Tibial artery (tissue), 4 donors: Measurements from ENCODE around the gene THAP2.

Source experiments
- DNase-seq, 2 donors: peaks; one replicate each; pipeline ENCODE4 v3.0.0-alpha.2; 2019
- H3K27ac ChIP-seq, 2 donors: fragments of 200-600 bp; sonication (generic) in 1 of 2; 1 replicate in 1 of 2; 2 replicates in 1 of 2; pipeline ENCODE4 v1.5.1; 2018 to 2019; ENCODE audit warnings: mild to moderate bottlenecking in 1 of 2
- H3K27me3 ChIP-seq, 2 donors: fragments of 200-600 bp; sonication (generic) in 1 of 2; one replicate each; pipeline versions ENCODE4 v1.5.1 to v1.6.0; 2016 to 2019
- H3K36me3 ChIP-seq, 3 donors: fragments of 200-600 bp; sonication (generic) in 2 of 3; one replicate each; pipeline ENCODE4 v1.5.1; 2016 to 2019; ENCODE audit warnings: mild to moderate bottlenecking in 2 of 3
- H3K4me1 ChIP-seq, 4 donors: fragments of 200-600 bp; sonication (generic) in 2 of 4; 1 replicate in 3 of 4; 2 replicates in 1 of 4; pipeline ENCODE4 v1.5.1; 2016 to 2019
- H3K4me3 ChIP-seq, 2 donors: fragments of 200-600 bp; sonication (generic) in 1 of 2; 1 replicate in 1 of 2; 2 replicates in 1 of 2; pipeline ENCODE4 v1.5.1; 2018 to 2019; ENCODE audit warnings: mild to moderate bottlenecking in 2 of 2
- H3K9me3 ChIP-seq, 3 donors: fragments of 200-600 bp; sonication (generic) in 1 of 3; one replicate each; pipeline ENCODE4 v1.5.1; 2016 to 2019
- CTCF ChIP-seq, 2 experiments: fragments of 200-600 bp in 1 of 2; fragments of 450-650 bp in 1 of 2; IDR thresholded peaks; one replicate each; pipeline ENCODE4 v1.5.1; 2017 to 2019; ENCODE audit warnings: antibody characterized with exemption in 2 of 2, mild to moderate bottlenecking in 1 of 2, moderate library complexity in 1 of 2
- intact Hi-C: fragments of 100-400 bp; cut with DNase I; formaldehyde crosslinking; loops from one replicate; pipeline ENCODE4 v1.15.0; 2023; ENCODE audit warnings: low total_unique reads

The THAP2 gene

GRCh38 chr12:71702590-71702989 lies 38.5 kb downstream of the THAP2 start:
- TF ChIP-seq CTCF (IDR thresholded peaks at IDR 0.05) = no peak

GRCh38 chr12:71703206-71703605 lies 39.1 kb downstream of the THAP2 start:
- Histone ChIP-seq H3K4me3 (no peak overlapping the region), H3K27me3 (no peaks in the 10 kb centered on the region), H3K27ac (no peak overlapping the region), H3K9me3 (no peaks in the 10 kb centered on the region), H3K4me1 (no peaks in the 10 kb centered on the region), H3K36me3 (peaks cover 36 to 52% (median 51%) of the 10 kb centered on the region in 3 donors)
- intact Hi-C loops = no loop called here
- TF ChIP-seq CTCF (IDR thresholded peaks at IDR 0.05) = no peak
- no peak for DNase-seq

More at GRCh38 chr12:71702590-71702989, 38.5 kb downstream of the THAP2 start:
- Histone ChIP-seq H3K9me3 (no peaks in the 10 kb centered on the region), H3K27ac (no peak overlapping the region), H3K4me3 (no peak overlapping the region), H3K4me1 (no peaks in the 10 kb centered on the region), H3K27me3 (no peaks in the 10 kb centered on the region), H3K36me3 (peaks cover 37 to 57% (median 56%) of the 10 kb centered on the region in 3 donors)
- intact Hi-C loops = no loop called here
- no peak for DNase-seq

GRCh38 chr12:71704920-71705319 lies 40.8 kb downstream of the THAP2 start:
- Histone ChIP-seq H3K36me3 (peaks cover 21 to 35% (median 34%) of the 10 kb centered on the region in 3 donors), H3K9me3 (no peaks in the 10 kb centered on the region), H3K27ac (no peak overlapping the region), H3K4me1 (no peaks in the 10 kb centered on the region), H3K4me3 (no peak overlapping the region), H3K27me3 (no peaks in the 10 kb centered on the region)
- TF ChIP-seq CTCF (IDR thresholded peaks at IDR 0.05) = no peak
- intact Hi-C loops = no loop called here
- DNase-seq = no peak

GRCh38 chr12:71708658-71709057 lies 44.6 kb downstream of the THAP2 start:
- Histone ChIP-seq H3K4me3 (no peak overlapping the region), H3K9me3 (peaks cover 0 to 7% (median 3%) of the 10 kb centered on the region in 3 donors), H3K36me3 (peaks cover 6 to 9% (median 7%) of the 10 kb centered on the region in 3 donors), H3K27ac (no peak overlapping the region), H3K27me3 (no peaks in the 10 kb centered on the region), H3K4me1 (no peaks in the 10 kb centered on the region)
- intact Hi-C loops = no loop called here
- no peak for TF ChIP-seq CTCF (IDR thresholded peaks at IDR 0.05)
- DNase-seq = no peak

GRCh38 chr12:71710276-71711125 lies 46.4 kb downstream of the THAP2 start:
- no peaks in the 10 kb centered on the region for H3K27me3 ChIP-seq
- H3K4me1 ChIP-seq = no peaks in the 10 kb centered on the region
- no peak overlapping the region for H3K27ac ChIP-seq
- no peak for DNase-seq
- H3K4me3 ChIP-seq = no peak overlapping the region
- no peak for TF ChIP-seq CTCF (IDR thresholded peaks at IDR 0.05)
- peaks cover 0 to 2% (median 0%) of the 10 kb centered on the region in 3 donors for H3K36me3 ChIP-seq
- intact Hi-C loops = no loop called here
- peaks cover 0 to 16% (median 14%) of the 10 kb centered on the region in 3 donors for H3K9me3 ChIP-seq
